Measurements from ENCODE around the gene CRNN. TPM values are rescaled to one million over a fixed set of nuclear protein-coding genes. Genes with fewer than 3 reads are reported as not detected.

CRNN gene
- total RNA-seq = not detected

GRCh38 chr1:152413909-152414308, at the start of gene CRNN:
Gene CRNN (minus strand): TSS chr1:152414263. CDS start chr1:152412233, 2,030 bp downstream.

GRCh38 chr1:152359906-152360305, 54.2 kb downstream of the CRNN start, which contains the start of gene FLG2:
Gene FLG2 (minus strand): TSS chr1:152360006. CDS start chr1:152358884, 1,122 bp downstream.

Other genes with a start within 250 kb of the CRNN start
- not detected for gene HRNR, start 190.1 kb downstream of the CRNN start, total RNA-seq
- gene FLG, start 89.0 kb downstream of the CRNN start, total RNA-seq = not detected
- not detected for gene FLG2, start 54.3 kb downstream of the CRNN start, total RNA-seq
- gene LCE5A, start 96.5 kb upstream of the CRNN start, total RNA-seq = not detected
- gene CRCT1, start 100.2 kb upstream of the CRNN start, total RNA-seq = not detected
- gene LCE3E, start 152.5 kb upstream of the CRNN start, total RNA-seq = not detected
- gene LCE3D, start 166.3 kb upstream of the CRNN start, total RNA-seq = not detected
- gene LCE3C, start 186.0 kb upstream of the CRNN start, total RNA-seq = not detected
- gene LCE3B, start 199.5 kb upstream of the CRNN start, total RNA-seq = not detected
- gene LCE3A, start 208.8 kb upstream of the CRNN start, total RNA-seq = not detected
- not detected for gene LCE2D, start 249.1 kb upstream of the CRNN start, total RNA-seq

Data from activated naive CD4-positive, alpha-beta T cell treated with anti-CD3 and anti-CD28 coated beads, Interleukin-2, amount 10 ng/mL, durations not matched to agents 5 hours and 36 hours (primary cell).